Medulla oblongata (tissue), 1 donor: Measurements from ENCODE around the gene HEATR5A.
"Not testable (repeated sequence)": the region's sequence is repeated elsewhere in the genome, so short reads cannot be mapped to it uniquely, and the experiment has no call there.

ENCODE experiments used
- DNase-seq: peaks from one replicate; pipeline ENCODE4 v3.0.0-alpha.2; 2015; ENCODE audit errors: extremely low spot score

The HEATR5A gene

GRCh38 chr14:31257554-31258426, 162.6 kb downstream of the HEATR5A start:
- DNase-seq: not testable (repeated sequence)

- no peak for DNase-seq
These were observed 163.2 kb downstream of the HEATR5A start for GRCh38 chr14:31257244-31257553.

GRCh38 chr14:31256534-31257243, 163.7 kb downstream of the HEATR5A start:
- no peak for DNase-seq

GRCh38 chr14:31255918-31256317, 164.4 kb downstream of the HEATR5A start:
- not testable (repeated sequence) for DNase-seq

- no peak for DNase-seq
These were observed 165.1 kb downstream of the HEATR5A start for GRCh38 chr14:31255286-31255685.

GRCh38 chr14:31253746-31254471, 166.4 kb downstream of the HEATR5A start:
- DNase-seq: no peak

- no peak for DNase-seq
These were observed 167.5 kb downstream of the HEATR5A start for GRCh38 chr14:31252865-31253264.

- DNase-seq: no peak
These were observed 169.1 kb downstream of the HEATR5A start for GRCh38 chr14:31251028-31251958.

GRCh38 chr14:31244626-31245025, 175.7 kb downstream of the HEATR5A start:
- DNase-seq: no peak

- no peak for DNase-seq
These were observed 176.5 kb downstream of the HEATR5A start for GRCh38 chr14:31243860-31244259.

GRCh38 chr14:31242161-31242940, 178.0 kb downstream of the HEATR5A start:
- not testable (repeated sequence) for DNase-seq
